ENCODE results near the gene TSPOAP1. TPM values are rescaled to one million over a fixed set of nuclear protein-coding genes. Genes with fewer than 3 reads are reported as not detected.

TSPOAP1 gene
- total RNA-seq, 1 experiment from 2014 or later: not detected

DNA sequence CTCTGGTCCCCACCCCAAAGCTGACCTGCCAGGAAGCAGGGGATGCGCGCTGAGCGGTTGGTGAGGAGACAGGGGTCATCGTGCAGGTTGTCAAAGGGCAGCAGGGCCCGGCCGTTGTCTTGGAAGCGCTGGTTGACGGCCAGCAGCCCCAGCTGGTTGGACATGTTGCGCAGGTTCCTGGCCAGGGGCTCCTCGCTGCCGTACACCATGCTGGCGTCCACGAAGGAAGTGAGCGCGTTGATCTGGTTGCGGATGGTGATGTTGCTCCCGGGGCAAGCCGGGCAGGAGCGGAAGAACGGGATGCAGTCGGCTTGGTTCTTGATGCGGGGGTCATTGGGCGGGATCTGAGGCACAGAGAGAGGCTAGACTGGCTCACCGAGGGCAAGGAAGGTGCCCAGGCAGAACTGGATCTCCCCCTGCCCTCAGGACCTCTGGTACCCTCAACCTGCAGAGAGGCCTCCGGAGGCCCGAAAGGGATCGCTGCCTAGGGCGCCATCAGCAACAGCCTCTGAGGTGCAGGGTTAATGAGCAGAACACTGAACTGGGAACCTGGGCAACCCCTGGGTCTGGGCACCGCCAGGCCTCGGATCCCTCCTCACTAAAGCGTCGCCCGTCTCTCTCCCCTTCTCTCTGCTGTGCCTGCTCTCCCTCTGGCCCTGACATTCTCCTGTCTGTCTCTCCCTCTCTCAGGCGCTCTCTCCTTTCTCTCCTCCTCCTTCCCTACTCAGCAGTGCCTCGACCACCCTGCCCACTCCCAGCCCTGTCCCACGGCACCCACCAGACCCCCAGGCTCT is 50.6 kb downstream of the TSPOAP1 start:
- DNase-seq (ENCODE audit: unreplicated experiment): no peak
- TF ChIP-seq, protein P1, sequence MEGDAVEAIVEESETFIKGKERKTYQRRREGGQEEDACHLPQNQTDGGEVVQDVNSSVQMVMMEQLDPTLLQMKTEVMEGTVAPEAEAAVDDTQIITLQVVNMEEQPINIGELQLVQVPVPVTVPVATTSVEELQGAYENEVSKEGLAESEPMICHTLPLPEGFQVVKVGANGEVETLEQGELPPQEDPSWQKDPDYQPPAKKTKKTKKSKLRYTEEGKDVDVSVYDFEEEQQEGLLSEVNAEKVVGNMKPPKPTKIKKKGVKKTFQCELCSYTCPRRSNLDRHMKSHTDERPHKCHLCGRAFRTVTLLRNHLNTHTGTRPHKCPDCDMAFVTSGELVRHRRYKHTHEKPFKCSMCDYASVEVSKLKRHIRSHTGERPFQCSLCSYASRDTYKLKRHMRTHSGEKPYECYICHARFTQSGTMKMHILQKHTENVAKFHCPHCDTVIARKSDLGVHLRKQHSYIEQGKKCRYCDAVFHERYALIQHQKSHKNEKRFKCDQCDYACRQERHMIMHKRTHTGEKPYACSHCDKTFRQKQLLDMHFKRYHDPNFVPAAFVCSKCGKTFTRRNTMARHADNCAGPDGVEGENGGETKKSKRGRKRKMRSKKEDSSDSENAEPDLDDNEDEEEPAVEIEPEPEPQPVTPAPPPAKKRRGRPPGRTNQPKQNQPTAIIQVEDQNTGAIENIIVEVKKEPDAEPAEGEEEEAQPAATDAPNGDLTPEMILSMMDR (IDR thresholded peaks at IDR 0.05; ENCODE audit: unreplicated experiment): no peak
- POLR2A ChIA-PET: interaction anchor here (0.6 kb wide), 1 partner anchor 67 kb away, joined by 3 read pairs; no protein-coding TSS in a partner anchor
- intact Hi-C loops (cut with micrococcal nuclease): no loop called here
- Mint-ChIP-seq H3K27me3 (ENCODE audit: insufficient read depth, unreplicated experiment) (peaks cover 35% of the 10 kb centered on the region), H3K9me3 (ENCODE audit: unreplicated experiment) (no peaks in the 10 kb centered on the region), H3K27ac (ENCODE audit: low read depth, unreplicated experiment) (no peak overlapping the region), H3K36me3 (ENCODE audit: insufficient read depth, unreplicated experiment) (no peaks in the 10 kb centered on the region), H3K4me3 (ENCODE audit: unreplicated experiment) (no peak overlapping the region), H3K4me1 (ENCODE audit: insufficient read depth, unreplicated experiment) (no peaks in the 10 kb centered on the region)
- CTCF ChIA-PET: interaction anchor here (0.6 kb wide), 1 partner anchor 11 kb away, joined by 3 read pairs; no protein-coding TSS in a partner anchor
- BruUV-seq (replicated peaks): no TSS peak

DNA sequence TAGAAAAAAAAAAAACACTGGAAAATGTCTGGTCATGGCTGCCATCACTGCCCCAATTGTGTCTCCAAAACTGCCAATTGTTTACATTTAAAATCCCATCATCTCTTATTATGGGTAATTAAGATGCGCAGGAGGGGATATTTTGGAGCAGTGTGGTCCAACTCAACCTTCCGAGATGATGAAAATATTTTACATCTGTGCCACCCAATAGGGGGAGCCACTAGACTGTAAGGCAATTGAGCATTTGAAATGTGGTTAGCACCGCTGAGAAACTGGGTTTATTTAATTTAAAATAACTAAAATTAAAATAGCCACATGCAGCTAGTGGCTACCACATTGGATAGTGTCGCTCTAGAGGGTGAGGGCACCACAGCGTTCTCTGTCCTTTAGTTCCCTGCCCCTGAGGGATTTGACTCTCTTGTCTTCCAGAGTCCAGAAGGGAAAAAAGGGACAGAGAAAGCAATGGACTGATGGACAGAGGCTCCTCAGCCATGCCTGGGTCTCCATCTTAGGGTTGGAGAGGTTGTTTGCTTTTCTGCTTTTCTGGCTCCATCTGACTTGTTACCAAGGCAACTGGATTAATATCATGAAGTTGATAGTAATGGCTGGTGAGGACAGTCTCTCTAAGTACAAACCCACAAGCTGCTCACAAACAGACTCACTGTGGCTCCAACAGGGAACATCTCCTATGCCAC is 51.3 kb downstream of the TSPOAP1 start:
- H3K27ac Mint-ChIP-seq (ENCODE audit: low read depth, unreplicated experiment): no peak overlapping the region

DNA sequence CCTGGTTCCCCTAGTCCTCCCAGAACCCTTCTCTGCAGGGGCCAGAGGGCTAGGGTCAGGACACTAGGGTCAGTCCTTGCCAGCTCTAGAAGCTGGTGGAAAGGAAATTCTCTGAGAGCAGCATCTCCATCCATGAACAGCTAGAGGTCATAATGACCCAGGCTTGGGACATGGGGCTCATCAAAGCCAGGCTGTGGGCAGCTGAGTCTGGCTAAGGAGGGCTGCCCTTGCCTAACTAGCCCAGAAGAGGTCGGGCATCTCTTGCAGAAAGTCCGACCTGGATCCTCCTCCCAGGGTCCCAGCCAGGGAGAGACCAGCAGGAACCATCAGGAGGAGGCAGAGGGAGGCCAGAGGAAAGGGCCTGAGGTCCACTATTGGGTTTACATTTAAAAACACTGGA is 52.2 kb downstream of the TSPOAP1 start:
- intact Hi-C loops (cut with micrococcal nuclease): no loop called here
- Mint-ChIP-seq H3K36me3 (ENCODE audit: insufficient read depth, unreplicated experiment) (no peaks in the 10 kb centered on the region), H3K27ac (ENCODE audit: low read depth, unreplicated experiment) (no peak overlapping the region), H3K9me3 (ENCODE audit: unreplicated experiment) (no peaks in the 10 kb centered on the region), H3K4me3 (ENCODE audit: unreplicated experiment) (no peak overlapping the region), H3K27me3 (ENCODE audit: insufficient read depth, unreplicated experiment) (peaks cover 35% of the 10 kb centered on the region), H3K4me1 (ENCODE audit: insufficient read depth, unreplicated experiment) (no peaks in the 10 kb centered on the region)
- no TSS peak for BruUV-seq (replicated peaks)
- no peak for DNase-seq (ENCODE audit: unreplicated experiment)
- ChIA-PET POLR2A (interaction anchor here (0.6 kb wide), 1 partner anchor 141 kb away, joined by 6 read pairs; no protein-coding TSS in a partner anchor), CTCF (no interaction called here)
- TF ChIP-seq, protein P1 (IDR thresholded peaks at IDR 0.05; ENCODE audit: unreplicated experiment): no peak

More for the DNA sequence above, 51.3 kb downstream of the TSPOAP1 start:
- DNase-seq (ENCODE audit: unreplicated experiment): peak; percentile 9
- Mint-ChIP-seq H3K9me3 (ENCODE audit: unreplicated experiment) (no peaks in the 10 kb centered on the region), H3K36me3 (ENCODE audit: insufficient read depth, unreplicated experiment) (no peaks in the 10 kb centered on the region), H3K4me3 (ENCODE audit: unreplicated experiment) (no peak overlapping the region), H3K27me3 (ENCODE audit: insufficient read depth, unreplicated experiment) (peaks cover 35% of the 10 kb centered on the region), H3K4me1 (ENCODE audit: insufficient read depth, unreplicated experiment) (no peaks in the 10 kb centered on the region)
- intact Hi-C loops (cut with micrococcal nuclease): no loop called here
- ChIA-PET POLR2A (no interaction called here), CTCF (interaction anchor here (0.6 kb wide), 1 partner anchor 10 kb away, joined by 3 read pairs; no protein-coding TSS in a partner anchor)
- no TSS peak for BruUV-seq (replicated peaks)
- TF ChIP-seq, protein P1 (IDR thresholded peaks at IDR 0.05; ENCODE audit: unreplicated experiment): no peak

DNA sequence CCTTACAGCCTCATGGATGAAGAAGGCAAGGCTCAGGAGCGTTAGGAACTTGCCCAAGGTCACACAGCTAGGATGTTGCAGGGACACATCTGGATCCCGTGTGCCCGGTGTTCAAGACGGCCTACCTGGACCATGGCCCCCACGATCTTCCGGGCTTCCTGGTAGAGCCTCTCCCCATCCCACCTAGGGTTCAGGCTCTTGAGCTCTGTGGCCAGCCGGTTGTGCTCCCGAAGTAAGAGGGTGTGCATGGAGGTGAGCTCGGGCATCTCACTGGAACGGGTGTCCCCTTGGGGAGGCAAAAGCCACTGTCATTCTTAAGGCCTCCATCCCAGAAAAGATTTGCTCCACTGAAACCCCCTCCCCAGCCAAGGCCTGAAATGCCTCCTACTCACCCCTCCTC is 53.2 kb downstream of the TSPOAP1 start:
- ChIA-PET POLR2A (no interaction called here), CTCF (interaction anchor here (0.6 kb wide), 1 partner anchor 652 kb away, joined by 3 read pairs; no protein-coding TSS in a partner anchor)
- no TSS peak for BruUV-seq (replicated peaks)
- H3K27ac Mint-ChIP-seq (ENCODE audit: low read depth, unreplicated experiment): no peak overlapping the region
- no peak overlapping the region for H3K4me3 Mint-ChIP-seq (ENCODE audit: unreplicated experiment)
- no peaks in the 10 kb centered on the region for H3K4me1 Mint-ChIP-seq (ENCODE audit: insufficient read depth, unreplicated experiment)
- intact Hi-C loops (cut with micrococcal nuclease): no loop called here
- peaks cover 31% of the 10 kb centered on the region for H3K27me3 Mint-ChIP-seq (ENCODE audit: insufficient read depth, unreplicated experiment)
- DNase-seq (ENCODE audit: unreplicated experiment): no peak
- H3K36me3 Mint-ChIP-seq (ENCODE audit: insufficient read depth, unreplicated experiment): no peaks in the 10 kb centered on the region
- no peaks in the 10 kb centered on the region for H3K9me3 Mint-ChIP-seq (ENCODE audit: unreplicated experiment)
- TF ChIP-seq, protein P1 (IDR thresholded peaks at IDR 0.05; ENCODE audit: unreplicated experiment): no peak
